Left lobe of liver (tissue), 2 donors: Measurements from ENCODE around the gene DENND1A. TPM values are rescaled to one million over a fixed set of nuclear protein-coding genes. Genes with fewer than 3 reads are reported as not detected.

ENCODE experiments used
- ATAC-seq: fragments of 200-7000 bp; cut with Tn5 transposase; one replicate; pipeline ENCODE4 v1.9.1; 2020; ENCODE audit warnings: mild to moderate bottlenecking, moderate library complexity
- DNase-seq: peaks from one replicate; pipeline ENCODE4 v3.0.0-alpha.2; 2020; ENCODE audit warnings: low spot score
- total RNA-seq: library from RNA; stranded (reverse); gene quantifications from one replicate; pipeline ENCODE4 v1.2.1, GENCODE V29; 2021
- donor health status: DM: no; HTN: no; CAD: no; lungs with moderate emphysema.
- donor health status: DM: no; HTN: yes; CAD: no.

Gene DENND1A
- total RNA-seq, 1 donor from 2014 or later = 15.5 TPM

DNA sequence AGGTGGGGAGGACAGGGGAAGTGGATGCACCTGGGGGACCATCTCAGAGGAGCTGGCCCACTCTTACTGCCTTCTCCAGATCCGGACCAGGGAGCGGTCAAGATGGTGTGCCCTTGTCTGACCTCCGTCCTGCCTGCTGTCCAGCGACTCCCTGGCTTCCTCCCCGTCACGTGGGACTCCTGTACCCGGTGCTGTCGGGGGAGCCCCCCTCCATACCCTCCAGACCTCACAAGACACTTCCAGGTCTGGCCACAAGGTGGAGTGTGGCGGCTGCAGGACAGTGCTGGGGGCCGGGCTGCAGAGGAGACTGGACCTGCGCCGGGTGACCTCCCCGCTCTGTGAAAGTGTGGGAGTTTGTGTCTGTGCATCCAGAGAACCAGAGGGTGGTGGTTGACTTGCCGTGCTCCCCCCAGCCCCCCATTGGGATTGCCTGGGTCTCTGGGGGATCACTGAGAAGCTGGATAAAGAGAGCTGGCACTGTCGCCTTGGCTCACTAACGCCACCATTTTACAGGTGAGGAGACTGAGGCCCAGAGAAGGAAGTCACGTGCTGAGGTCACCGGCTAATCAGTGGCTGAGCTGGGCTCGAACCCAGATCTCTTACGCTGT lies 575.8 kb downstream of the DENND1A start:
- peak; percentile 59 for DNase-seq
- ATAC-seq = peak; percentile 77

DNA sequence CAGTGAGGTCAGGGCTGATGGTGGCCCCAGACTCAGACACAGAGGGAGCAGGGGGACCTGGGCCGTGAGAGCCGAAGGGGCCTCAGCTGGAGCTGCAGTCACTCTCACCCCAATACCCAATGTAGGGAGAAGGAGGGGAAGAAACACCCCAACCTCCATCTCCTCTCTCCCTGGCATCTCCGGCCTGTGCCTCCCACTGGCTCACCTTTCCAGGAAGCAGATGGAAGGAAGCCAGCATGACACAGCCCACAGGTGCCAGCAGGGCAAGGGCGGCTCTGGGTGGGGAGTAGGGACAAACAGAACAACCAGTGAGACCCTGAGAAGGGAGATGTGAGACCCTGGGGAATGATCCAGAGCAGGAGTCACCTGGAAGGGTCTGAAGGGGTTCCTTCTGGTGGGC lies 576.9 kb downstream of the DENND1A start:
- DNase-seq (no peak), ATAC-seq (no peak)

- no peak for ATAC-seq
- no peak for DNase-seq
Observed at GRCh38 chr9:123350590-123351310, 579.2 kb downstream of the DENND1A start.

- ATAC-seq = peak; percentile 89
- peak; percentile 52 for DNase-seq
Observed at GRCh38 chr9:123349691-123350480, 580.0 kb downstream of the DENND1A start.

DNA sequence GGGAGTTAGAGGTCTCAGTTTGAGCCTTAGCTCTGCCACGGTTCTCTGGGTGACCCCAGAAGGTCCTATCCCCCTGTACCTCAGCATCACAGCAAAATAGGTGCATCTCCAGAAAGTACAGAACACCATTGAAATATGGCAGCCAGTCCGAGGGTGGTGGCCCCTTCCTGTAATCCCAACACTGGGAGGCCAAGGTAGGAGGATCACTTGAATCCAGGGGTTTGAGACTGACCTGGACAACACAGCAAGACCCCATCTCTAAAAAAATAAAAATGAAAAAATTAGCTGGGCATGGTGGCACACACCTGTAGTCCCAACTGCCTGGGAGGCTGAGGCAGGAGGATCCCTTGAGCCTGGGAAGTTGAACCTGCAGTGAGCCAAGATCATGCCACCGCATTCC lies 580.9 kb downstream of the DENND1A start:
- ATAC-seq (no peak), DNase-seq (no peak)

- ATAC-seq = no peak
- no peak for DNase-seq
Observed at GRCh38 chr9:123348317-123348992, 581.5 kb downstream of the DENND1A start.

GRCh38 chr9:123347289-123348060 lies 582.5 kb downstream of the DENND1A start:
- no peak for ATAC-seq
- no peak for DNase-seq

DNA sequence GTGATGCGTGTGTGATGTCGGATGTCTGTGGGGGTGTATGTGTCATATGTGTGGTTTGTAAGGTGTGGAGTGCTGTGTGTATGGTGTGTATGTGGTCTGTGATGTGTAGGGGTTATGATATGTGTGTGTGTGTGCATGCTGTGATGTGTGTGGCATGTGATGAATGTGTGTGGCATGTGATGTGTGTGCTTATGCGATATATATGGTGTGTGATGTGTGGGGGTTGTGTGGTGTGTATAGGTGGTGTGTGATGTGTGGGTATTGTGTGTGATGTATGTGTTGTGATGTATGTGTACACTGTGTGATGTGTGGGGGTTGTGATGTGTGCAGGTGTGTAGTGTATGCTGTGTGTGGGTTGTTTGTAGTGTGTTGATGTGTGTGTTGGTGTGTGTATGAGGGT lies 583.1 kb downstream of the DENND1A start:
- no peak for ATAC-seq

GRCh38 chr9:123346026-123346425 lies 583.9 kb downstream of the DENND1A start:
- DNase-seq (no peak), ATAC-seq (no peak)

More for the DNA sequence above, 583.1 kb downstream of the DENND1A start:
- no peak for DNase-seq

GRCh38 chr9:123345567-123345955 lies 584.4 kb downstream of the DENND1A start:
- DNase-seq (no peak), ATAC-seq (no peak)

DNA sequence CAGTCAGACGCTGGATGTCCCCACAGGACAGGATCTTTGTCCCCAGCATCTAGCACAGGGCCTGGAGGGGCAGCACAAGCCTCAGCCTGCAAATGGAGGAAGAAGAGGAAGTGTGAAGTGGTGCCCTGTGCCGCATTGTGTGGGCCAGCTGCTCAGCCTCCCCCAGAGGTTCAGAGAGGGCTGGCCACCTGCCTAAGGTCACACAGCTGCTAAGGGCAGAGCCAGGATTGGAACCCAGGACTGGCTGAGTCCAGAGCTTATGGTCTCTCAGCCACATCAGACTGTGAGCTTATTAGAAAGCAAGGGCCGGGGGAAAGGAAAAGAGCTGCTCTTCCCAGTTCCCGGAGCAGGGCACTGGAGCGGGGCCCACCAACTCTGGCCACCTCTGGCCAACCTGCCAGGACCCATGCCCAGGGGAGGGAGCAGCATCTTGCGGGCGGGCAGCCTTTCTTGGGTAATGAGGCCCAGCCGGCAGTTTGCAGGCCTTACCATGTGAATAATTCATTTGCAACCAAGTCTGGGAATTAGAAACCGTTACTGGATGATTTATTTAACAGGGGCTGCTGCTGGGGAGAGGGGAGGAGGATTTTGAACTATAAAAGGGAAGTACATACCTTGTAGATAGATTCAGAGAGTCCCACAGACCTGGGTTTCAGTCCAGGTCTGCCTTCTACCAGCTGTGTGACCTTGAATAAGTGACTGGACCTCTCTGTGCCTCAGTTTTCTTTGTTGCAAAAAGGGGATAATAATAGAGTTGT lies 585.6 kb downstream of the DENND1A start:
- ATAC-seq = no peak

GRCh38 chr9:123343443-123344191 lies 586.3 kb downstream of the DENND1A start:
- DNase-seq (no peak), ATAC-seq (no peak)

More for the DNA sequence above, 585.6 kb downstream of the DENND1A start:
- DNase-seq = no peak

- no peak for ATAC-seq
- DNase-seq = no peak
Observed at GRCh38 chr9:123342247-123342646, 587.7 kb downstream of the DENND1A start.

GRCh38 chr9:123341816-123342215 lies 588.1 kb downstream of the DENND1A start:
- DNase-seq (no peak), ATAC-seq (no peak)

- DNase-seq (no peak), ATAC-seq (no peak)
Observed at GRCh38 chr9:123339666-123340510, 590.0 kb downstream of the DENND1A start.

GRCh38 chr9:123338710-123339665 lies 590.9 kb downstream of the DENND1A start:
- DNase-seq = no peak

GRCh38 chr9:123337971-123338370 lies 592.0 kb downstream of the DENND1A start:
- DNase-seq (no peak), ATAC-seq (no peak)

More at GRCh38 chr9:123338710-123339665, 590.9 kb downstream of the DENND1A start:
- peak; percentile 49 for ATAC-seq
